ENCODE measurements around the gene WIF1.

- TF ChIP-seq CTCF (IDR thresholded peaks at IDR 0.05; ENCODE audit: low read depth, low read length, poor library complexity, severe bottlenecking) (no peak), EZH2phosphoT487 (IDR thresholded peaks at IDR 0.05; ENCODE audit: borderline replicate concordance, low read length) (no peak)
Observed at GRCh38 chr12:65168681-65169319, 47.7 kb upstream of the WIF1 start.

Measured in DOHH2 (cell line).